ENCODE data around the gene ARFGEF2. TPM values are rescaled to one million over a fixed set of nuclear protein-coding genes. Genes with fewer than 3 reads are reported as not detected.

ARFGEF2 gene
- total RNA-seq, 1 experiment from 2014 or later = 47.0 TPM

DNA sequence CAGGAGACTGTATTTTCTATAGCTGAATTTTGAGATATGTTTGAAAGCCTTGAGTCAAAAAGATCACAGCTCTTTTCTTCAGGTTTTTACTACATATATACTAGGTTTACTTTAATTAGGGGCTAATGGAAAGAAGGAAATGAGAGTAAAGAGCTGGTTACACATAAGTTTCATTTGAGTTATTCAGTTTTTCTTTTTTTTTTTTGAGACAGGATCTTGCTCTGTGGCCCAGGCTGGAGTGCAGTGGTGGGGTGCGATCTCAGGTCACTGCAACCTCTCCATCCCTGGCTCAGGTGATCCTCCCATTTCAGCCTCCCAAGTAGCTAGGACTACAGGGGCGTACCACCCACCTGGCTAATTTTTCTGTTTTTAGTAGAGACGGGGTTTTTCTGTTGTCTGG, 4.8 kb downstream of the ARFGEF2 start:
- ChIA-PET POLR2A (ENCODE audit: unreplicated experiment) (no interaction called here), CTCF (no interaction called here)
- Histone ChIP-seq H2AFZ (no peak overlapping the region), H3K9me2 (ENCODE audit: insufficient read depth) (no peaks in the 10 kb centered on the region), H3K27me3 (ENCODE audit: insufficient read depth, low read depth) (no peaks in the 10 kb centered on the region), H4K20me1 (ENCODE audit: insufficient read depth) (peaks cover 47% of the 10 kb centered on the region), H3F3A (ENCODE audit: insufficient read depth, low read depth) (peaks cover 12% of the 10 kb centered on the region; the same call in 1 of the 2 replicates), H3K4me2 (no peak overlapping the region), H3K79me2 (ENCODE audit: low read depth) (peaks cover 89% of the 10 kb centered on the region), H3K36me3 (ENCODE audit: low read depth) (peaks cover 5% of the 10 kb centered on the region; the same call in 1 of the 2 replicates), H3K4me3 (no peak overlapping the region), H3K27ac (no peak overlapping the region), H3K9me3 (ENCODE audit: insufficient read depth, low read depth) (no peaks in the 10 kb centered on the region), H3K4me1 (replicated peaks; ENCODE audit: insufficient read depth) (peaks cover 32% of the 10 kb centered on the region)
- intact Hi-C loops (cut with micrococcal nuclease; ENCODE audit: unreplicated experiment) = no loop called here
- no peak for DNase-seq
- TF ChIP-seq EZH2 (IDR thresholded peaks at IDR 0.05; ENCODE audit: low read depth) = no peak
- TF ChIP-seq, protein P1, sequence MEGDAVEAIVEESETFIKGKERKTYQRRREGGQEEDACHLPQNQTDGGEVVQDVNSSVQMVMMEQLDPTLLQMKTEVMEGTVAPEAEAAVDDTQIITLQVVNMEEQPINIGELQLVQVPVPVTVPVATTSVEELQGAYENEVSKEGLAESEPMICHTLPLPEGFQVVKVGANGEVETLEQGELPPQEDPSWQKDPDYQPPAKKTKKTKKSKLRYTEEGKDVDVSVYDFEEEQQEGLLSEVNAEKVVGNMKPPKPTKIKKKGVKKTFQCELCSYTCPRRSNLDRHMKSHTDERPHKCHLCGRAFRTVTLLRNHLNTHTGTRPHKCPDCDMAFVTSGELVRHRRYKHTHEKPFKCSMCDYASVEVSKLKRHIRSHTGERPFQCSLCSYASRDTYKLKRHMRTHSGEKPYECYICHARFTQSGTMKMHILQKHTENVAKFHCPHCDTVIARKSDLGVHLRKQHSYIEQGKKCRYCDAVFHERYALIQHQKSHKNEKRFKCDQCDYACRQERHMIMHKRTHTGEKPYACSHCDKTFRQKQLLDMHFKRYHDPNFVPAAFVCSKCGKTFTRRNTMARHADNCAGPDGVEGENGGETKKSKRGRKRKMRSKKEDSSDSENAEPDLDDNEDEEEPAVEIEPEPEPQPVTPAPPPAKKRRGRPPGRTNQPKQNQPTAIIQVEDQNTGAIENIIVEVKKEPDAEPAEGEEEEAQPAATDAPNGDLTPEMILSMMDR (conservative IDR thresholded peaks at IDR 0.05) = no peak
- BruUV-seq (replicated peaks) = no TSS peak

DNA sequence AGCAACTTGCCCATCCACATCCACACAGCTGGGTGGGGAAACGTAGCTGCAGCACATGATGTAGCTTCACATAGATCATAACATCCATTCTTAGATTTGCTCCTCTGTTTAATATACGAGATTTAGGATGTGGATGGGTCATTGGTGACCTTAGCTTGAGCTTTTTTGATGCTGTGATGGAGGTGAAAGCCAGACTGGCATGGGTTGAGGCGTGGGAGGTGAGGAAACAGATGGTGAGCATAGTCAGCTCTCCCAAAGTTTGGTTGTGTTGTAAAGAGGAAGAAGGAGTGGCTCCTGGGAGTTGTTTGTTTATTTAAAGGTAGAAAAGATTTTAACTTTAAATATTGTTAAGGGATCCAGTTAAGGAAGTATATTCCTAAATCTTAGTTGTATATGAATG, 5.3 kb downstream of the ARFGEF2 start:
- Histone ChIP-seq H3K4me1 (replicated peaks; ENCODE audit: insufficient read depth) (peaks cover 32% of the 10 kb centered on the region), H4K20me1 (ENCODE audit: insufficient read depth) (peaks cover 47% of the 10 kb centered on the region), H3K27me3 (ENCODE audit: insufficient read depth, low read depth) (no peaks in the 10 kb centered on the region), H3K79me2 (ENCODE audit: low read depth) (peaks cover 94% of the 10 kb centered on the region), H2AFZ (no peak overlapping the region), H3K4me2 (no peak overlapping the region), H3K4me3 (no peak overlapping the region), H3K36me3 (ENCODE audit: low read depth) (peaks cover 5% of the 10 kb centered on the region; the same call in 1 of the 2 replicates), H3F3A (ENCODE audit: insufficient read depth, low read depth) (peaks cover 12% of the 10 kb centered on the region; the same call in 1 of the 2 replicates), H3K9me3 (ENCODE audit: insufficient read depth, low read depth) (no peaks in the 10 kb centered on the region), H3K27ac (no peak overlapping the region), H3K9me2 (ENCODE audit: insufficient read depth) (no peaks in the 10 kb centered on the region)
- TF ChIP-seq, protein P1 (conservative IDR thresholded peaks at IDR 0.05) = no peak
- TF ChIP-seq EZH2 (IDR thresholded peaks at IDR 0.05; ENCODE audit: low read depth) = no peak
- BruUV-seq (replicated peaks) = no TSS peak
- intact Hi-C loops (cut with micrococcal nuclease; ENCODE audit: unreplicated experiment) = no loop called here
- DNase-seq = no peak
- POLR2A ChIA-PET (ENCODE audit: unreplicated experiment) = no interaction called here
- CTCF ChIA-PET = no interaction called here

DNA sequence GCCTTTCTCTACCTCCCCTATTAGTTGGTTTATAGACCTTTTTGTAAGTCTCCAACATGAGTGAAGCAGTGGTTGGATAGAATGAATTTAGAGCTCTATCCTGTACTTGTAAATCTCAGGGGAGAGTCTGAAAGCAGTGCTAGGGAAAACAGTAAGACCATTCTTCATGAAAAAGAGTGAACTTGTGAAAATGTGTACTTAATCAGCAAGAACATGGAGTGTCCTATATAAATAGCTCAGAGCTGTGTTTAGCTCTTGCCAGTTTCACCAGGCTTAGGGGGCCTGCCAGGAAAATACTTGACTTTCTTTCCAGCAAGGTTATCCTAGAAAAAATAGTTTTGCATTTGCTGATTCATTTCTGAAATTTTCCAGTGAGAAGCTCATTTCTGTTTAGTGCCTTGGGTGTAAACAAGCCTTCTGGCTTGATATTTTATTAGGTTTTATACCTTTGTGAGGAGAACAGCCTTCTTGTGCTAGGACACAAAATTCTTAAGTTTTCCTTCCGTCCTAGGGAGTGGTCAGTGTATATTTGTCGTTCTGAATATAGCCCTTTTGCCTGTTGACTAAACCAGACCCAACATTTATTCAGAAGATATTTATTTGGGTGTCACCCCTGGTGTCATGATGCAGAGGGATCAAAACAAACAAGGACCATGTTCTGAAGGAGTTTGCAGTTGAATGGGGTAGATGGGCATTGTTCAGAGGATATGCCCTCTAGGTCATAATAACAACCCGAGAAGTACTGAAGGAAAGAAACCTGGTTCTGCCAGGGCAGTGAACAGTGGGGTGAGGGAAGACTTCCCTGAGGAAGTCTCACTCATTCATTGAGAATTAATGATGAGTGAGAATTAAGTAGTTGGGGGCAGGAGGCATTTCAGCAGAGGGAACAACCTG, 7.6 kb downstream of the ARFGEF2 start:
- CTCF ChIA-PET = no interaction called here

More for the DNA sequence above, 7.6 kb downstream of the ARFGEF2 start:
- H3K9me3 ChIP-seq (ENCODE audit: insufficient read depth, low read depth) = no peaks in the 10 kb centered on the region
- no peak overlapping the region for H3K4me3 ChIP-seq
- H3K9me2 ChIP-seq (ENCODE audit: insufficient read depth) = no peaks in the 10 kb centered on the region
- H3K27ac ChIP-seq = no peak overlapping the region
- peaks cover 94% of the 10 kb centered on the region for H3K79me2 ChIP-seq (ENCODE audit: low read depth)
- no TSS peak for BruUV-seq (replicated peaks)
- H3K27me3 ChIP-seq (ENCODE audit: insufficient read depth, low read depth) = no peaks in the 10 kb centered on the region
- no peak for DNase-seq
- H2AFZ ChIP-seq = no peak overlapping the region
- no peak for TF ChIP-seq EZH2 (IDR thresholded peaks at IDR 0.05; ENCODE audit: low read depth)
- TF ChIP-seq, protein P1 (conservative IDR thresholded peaks at IDR 0.05) = no peak
- H3K36me3 ChIP-seq (ENCODE audit: low read depth) = peaks cover 12% of the 10 kb centered on the region; the same call in 1 of the 2 replicates
- H3F3A ChIP-seq (ENCODE audit: insufficient read depth, low read depth) = no peaks in the 10 kb centered on the region
- POLR2A ChIA-PET (ENCODE audit: unreplicated experiment) = no interaction called here
- peaks cover 65% of the 10 kb centered on the region for H4K20me1 ChIP-seq (ENCODE audit: insufficient read depth)
- intact Hi-C loops (cut with micrococcal nuclease; ENCODE audit: unreplicated experiment) = no loop called here
- H3K4me1 ChIP-seq (replicated peaks; ENCODE audit: insufficient read depth) = peaks cover 15% of the 10 kb centered on the region
- H3K4me2 ChIP-seq = no peak overlapping the region
